ENCODE data around the gene TMEM86B.

DNA sequence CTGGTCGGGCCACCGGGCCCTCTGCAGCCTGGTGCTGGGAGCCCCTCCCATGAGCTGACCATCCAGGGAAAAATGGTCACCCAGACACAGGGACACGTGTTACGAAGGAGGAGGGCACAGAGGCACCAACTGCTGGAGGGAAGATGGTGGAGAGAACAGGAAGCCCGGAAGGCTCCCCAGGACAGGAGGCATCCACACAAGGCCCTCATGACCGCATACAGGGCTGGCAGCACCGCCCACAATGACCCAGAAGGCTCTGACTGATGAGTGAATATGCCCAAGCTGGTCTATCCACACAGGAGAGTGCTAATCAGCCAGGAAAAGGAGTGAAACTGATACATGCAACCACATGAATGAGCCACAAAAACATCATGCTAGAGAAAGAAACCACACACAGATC is 14.0 kb upstream of the TMEM86B start:
- TF ChIP-seq CTCF (IDR thresholded peaks at IDR 0.05; ENCODE audit: extremely low read depth in 1 of 2, insufficient read depth in 1 of 2, low read depth in 1 of 2, low read length in 2 of 2) (no peak), POLR2A (IDR thresholded peaks at IDR 0.05; ENCODE audit: low read depth, low read length) (no peak), EZH2 (IDR thresholded peaks at IDR 0.05; ENCODE audit: borderline replicate concordance, low read depth, low read length, severe bottlenecking) (no peak), POLR2AphosphoS5 (IDR thresholded peaks at IDR 0.05; ENCODE audit: insufficient read depth, low read depth, low read length) (no peak), JUN (IDR thresholded peaks at IDR 0.05; ENCODE audit: borderline replicate concordance, insufficient read depth, insufficient read length, low read depth) (no peak), FOS (IDR thresholded peaks at IDR 0.05; ENCODE audit: borderline replicate concordance, insufficient read depth, low read length) (no peak)
- TF ChIP-seq, protein P1, sequence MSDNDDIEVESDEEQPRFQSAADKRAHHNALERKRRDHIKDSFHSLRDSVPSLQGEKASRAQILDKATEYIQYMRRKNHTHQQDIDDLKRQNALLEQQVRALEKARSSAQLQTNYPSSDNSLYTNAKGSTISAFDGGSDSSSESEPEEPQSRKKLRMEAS (IDR thresholded peaks at IDR 0.05; ENCODE audit: insufficient read depth, insufficient read length) = no peak
